HepG2 (cell line): ENCODE results near the gene ALPI. TPM values are rescaled to one million over a fixed set of nuclear protein-coding genes. Genes with fewer than 3 reads are reported as not detected.

ENCODE experiments used
- ATAC-seq: fragments of 200-7000 bp; cut with Tn5 transposase; 3 replicates; pipeline ENCODE4 v1.9.1; 2020; ENCODE audit warnings: mild to moderate bottlenecking, moderate library complexity
- BruUV-seq: library from RNA; stranded (reverse); fragments of 400-500 nt; replicated peaks from 2 replicates; lab custom pipeline; 2021; lab: Mats Ljungman, UMichigan
- CTCF ChIA-PET: fragments of 300-600 bp; formaldehyde crosslinking; extraction: SDS; loops from one replicate; lab custom pipeline; 2021; ENCODE audit warnings: low total read pairs, inconsistent platforms, low intra/inter-chr PET ratio; lab: Yijun Ruan, JAX
- POLR2A ChIA-PET: fragments of 350-600 bp; sonication (Branson Sonifier 250); formaldehyde crosslinking; loops from one replicate; lab custom pipeline; 2020; ENCODE audit warnings: antibody characterized with exemption, inconsistent platforms; lab: Yijun Ruan, JAX
- DNase-seq: peaks from one replicate; pipeline ENCODE4 v3.0.0-alpha.2; 2015; ENCODE audit warnings: low spot score
- FAIRE-seq: peaks from 3 replicates; lab custom pipeline; 2011; peaks lifted over from hg19 to GRCh38; lab: Jason Lieb, UNC
- H2AFZ ChIP-seq: one replicate; pipeline ENCODE4 v1.6.1; 2011; ENCODE audit warnings: low read length, inconsistent platforms
- H3K27ac ChIP-seq: fragments of 300-600 bp; 3 replicates; pipeline ENCODE4 v1.8.0; 2011; ENCODE audit warnings: mixed run types, mild to moderate bottlenecking, mixed read lengths, low read length, inconsistent platforms; ENCODE audit not compliant: insufficient read depth; ENCODE audit errors: extremely low read length
- H3K27me3 ChIP-seq, 2 experiments: fragments of 200-600 bp in 1 of 2; 2 replicates in 1 of 2; 3 replicates in 1 of 2; pipeline versions ENCODE4 v1.6.0 to v1.8.0; 2011; ENCODE audit warnings: low read length in 2 of 2, mild to moderate bottlenecking in 2 of 2, moderate library complexity in 2 of 2, inconsistent platforms in 1 of 2; ENCODE audit not compliant: insufficient read depth in 2 of 2, control insufficient read depth in 1 of 2
- H3K36me3 ChIP-seq, 2 experiments: fragments of 200-600 bp in 1 of 2; replicated peaks in 1 of 2; 2 replicates in 1 of 2; 3 replicates in 1 of 2; pipeline versions ENCODE4 v1.5.1 to v1.8.0; 2011; ENCODE audit warnings: low read length in 2 of 2, inconsistent platforms in 1 of 2; ENCODE audit not compliant: insufficient read depth in 2 of 2, control insufficient read depth in 1 of 2
- H3K4me1 ChIP-seq: 2 replicates; pipeline ENCODE4 v1.5.1; 2012; ENCODE audit warnings: low read length, inconsistent platforms; ENCODE audit not compliant: insufficient read depth
- H3K4me2 ChIP-seq: 2 replicates; pipeline ENCODE4 v1.6.0; 2011; ENCODE audit warnings: low read depth, low read length, inconsistent platforms
- H3K4me3 ChIP-seq, 3 experiments: fragments of 200-600 bp in 1 of 3; sonication (generic), shearing (Covaris generic) in 1 of 3; replicated peaks in 1 of 3; 2 replicates each; pipeline ENCODE4 v1.5.1; 2011 to 2016; ENCODE audit warnings: low read length in 3 of 3, inconsistent platforms in 2 of 3, low read depth in 2 of 3, mild to moderate bottlenecking in 2 of 3, control low read depth in 1 of 3, mixed read lengths in 1 of 3; ENCODE audit not compliant: insufficient read depth in 1 of 3
- H3K79me2 ChIP-seq: one replicate; pipeline ENCODE4 v1.6.1; 2011; ENCODE audit warnings: low read length, inconsistent platforms; ENCODE audit not compliant: insufficient read depth
- H3K9ac ChIP-seq: 2 replicates; pipeline ENCODE4 v1.6.0; 2011; ENCODE audit warnings: mild to moderate bottlenecking, low read depth, low read length, inconsistent platforms; ENCODE audit not compliant: insufficient read depth
- H3K9me3 ChIP-seq: 2 replicates; pipeline ENCODE4 v1.5.1; 2012; ENCODE audit warnings: mild to moderate bottlenecking, low read length
- H4K20me1 ChIP-seq: 2 replicates; pipeline ENCODE4 v1.6.0; 2011; ENCODE audit warnings: inconsistent platforms, mild to moderate bottlenecking, low read length, moderate library complexity; ENCODE audit not compliant: insufficient read depth
- SALL1 ChIP-seq: sonication (generic); formaldehyde crosslinking; IDR thresholded peaks from 2 replicates; pipeline ENCODE4 v1.8.0; 2022; ENCODE audit warnings: mild to moderate bottlenecking, missing genetic modification reagents
- SP5 ChIP-seq: IDR thresholded peaks from 2 replicates; pipeline ENCODE4 v1.6.1; 2016; ENCODE audit warnings: low read depth, borderline replicate concordance
- ZNF768 ChIP-seq: sonication (generic); formaldehyde crosslinking; IDR thresholded peaks from 2 replicates; pipeline ENCODE4 v1.4.0; 2020; ENCODE audit warnings: missing genetic modification reagents
- WGBS: methylation state at CpG from one replicate; pipeline ENCODE4 v1.1.6; 2017; ENCODE audit warnings: low lambda C conversion rate; 5-methylcytosine and 5-hydroxymethylcytosine counted together
- in situ Hi-C: cut with HindIII; loops from 2 replicates; pipeline ENCODE4 v1.10.0; 2017; ENCODE audit warnings: low pct_unique_long_range_greater_than_20kb; ENCODE audit not compliant: extremely low pct_ligation_motif_present
- intact Hi-C: fragments of 100-400 bp; cut with micrococcal nuclease; formaldehyde crosslinking; loops from one replicate; pipeline ENCODE4 v1.10.0; 2022; ENCODE audit not compliant: unreplicated experiment
- polyA plus RNA-seq, 8 experiments: library from polyadenylated mRNA; depleted of rRNA in 3 of 8; stranded (reverse) in 7 of 8; unstranded in 1 of 8; fragments of >200 nt; fragmentation: Illumina TruSeq in 4 of 8; extraction: Trizol in 4 of 8; gene quantifications; 2 replicates each; pipeline versions ENCODE4 v1.2.1 to v1.2.3, GENCODE V29; 2011 to 2016; ENCODE audit warnings: low read depth in 4 of 8, missing spikeins in 1 of 8, mixed read lengths in 1 of 8; ENCODE audit not compliant: insufficient read depth in 1 of 8
- total RNA-seq, 5 experiments: library from RNA; depleted of rRNA; stranded (reverse); fragments of >200 nt; fragmentation: Illumina TruSeq; extraction: Trizol; gene quantifications; 2 replicates each; pipeline ENCODE4 v1.2.3, GENCODE V29; 2016; ENCODE audit warnings: low read depth in 1 of 5
- TF ChIP-seq, protein P1 (sequence below), 2 experiments: fragments of 450-650 bp in 1 of 2; sonication (generic) in 1 of 2; formaldehyde crosslinking; IDR thresholded peaks; 2 replicates each; pipeline versions ENCODE4 v1.5.0 to v1.8.0; 2020 to 2022; ENCODE audit warnings: mild to moderate bottlenecking in 1 of 2, missing genetic modification reagents in 1 of 2

ALPI gene
- total and polyA plus RNA-seq, 2 of the 13 experiments (the other 11 are each of a cell fraction or from before 2014, with no cell fraction given) = not detected

DNA sequence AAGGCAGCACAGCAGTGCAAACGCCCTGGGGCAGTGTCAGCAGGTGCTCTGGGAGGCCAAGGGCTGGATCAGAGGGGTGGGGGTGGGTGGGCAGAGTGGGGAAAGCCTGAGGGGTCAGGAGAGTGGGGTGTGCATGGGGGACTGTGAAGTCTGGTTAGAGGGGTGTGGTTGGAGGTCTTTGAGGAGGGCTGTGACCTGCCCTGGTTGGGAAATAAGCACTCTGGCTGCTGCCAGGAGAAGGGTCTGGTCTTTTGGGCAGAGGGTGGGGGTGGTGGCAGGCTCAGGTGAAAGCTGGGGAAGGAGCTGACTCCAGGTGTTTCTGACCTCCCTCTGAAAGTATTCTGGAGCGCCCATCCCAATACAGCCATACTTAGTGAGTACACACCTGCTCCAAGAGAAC is 4.2 kb downstream of the ALPI start:
- ChIA-PET CTCF (no interaction called here), POLR2A (no interaction called here)
- peaks cover 6 to 68% of the 10 kb centered on the region in 2 experiments; a peak in 4 of 5 replicates for H3K27me3 ChIP-seq
- no peaks in the 10 kb centered on the region for H3K9me3 ChIP-seq
- no peak overlapping the region for H3K4me2 ChIP-seq
- 0 out of 2 replicates have a peak, but pooled peaks have one; percentile 28 for TF ChIP-seq ZNF768
- no peak for TF ChIP-seq SALL1 (CRISPR knock-in tag)
- WGBS = 0% methylated on average over 2 of the region's 2 CpGs
- no peak for ATAC-seq
- FAIRE-seq = no peak
- intact Hi-C loops (no loop called here), in situ Hi-C loops (no loop called here)
- H3K27ac ChIP-seq = no peak overlapping the region
- H2AFZ ChIP-seq = no peak overlapping the region
- H3K9ac ChIP-seq = no peak overlapping the region
- BruUV-seq = no TSS peak
- H3K4me3 ChIP-seq = no peak overlapping the region
- H3K36me3 ChIP-seq = no peaks in the 10 kb centered on the region
- no peaks in the 10 kb centered on the region for H4K20me1 ChIP-seq
- H3K4me1 ChIP-seq = 0 out of 2 replicates have a peak, but pooled peaks cover 7% of the 10 kb centered on the region
- DNase-seq = no peak
- H3K79me2 ChIP-seq = no peaks in the 10 kb centered on the region

DNA sequence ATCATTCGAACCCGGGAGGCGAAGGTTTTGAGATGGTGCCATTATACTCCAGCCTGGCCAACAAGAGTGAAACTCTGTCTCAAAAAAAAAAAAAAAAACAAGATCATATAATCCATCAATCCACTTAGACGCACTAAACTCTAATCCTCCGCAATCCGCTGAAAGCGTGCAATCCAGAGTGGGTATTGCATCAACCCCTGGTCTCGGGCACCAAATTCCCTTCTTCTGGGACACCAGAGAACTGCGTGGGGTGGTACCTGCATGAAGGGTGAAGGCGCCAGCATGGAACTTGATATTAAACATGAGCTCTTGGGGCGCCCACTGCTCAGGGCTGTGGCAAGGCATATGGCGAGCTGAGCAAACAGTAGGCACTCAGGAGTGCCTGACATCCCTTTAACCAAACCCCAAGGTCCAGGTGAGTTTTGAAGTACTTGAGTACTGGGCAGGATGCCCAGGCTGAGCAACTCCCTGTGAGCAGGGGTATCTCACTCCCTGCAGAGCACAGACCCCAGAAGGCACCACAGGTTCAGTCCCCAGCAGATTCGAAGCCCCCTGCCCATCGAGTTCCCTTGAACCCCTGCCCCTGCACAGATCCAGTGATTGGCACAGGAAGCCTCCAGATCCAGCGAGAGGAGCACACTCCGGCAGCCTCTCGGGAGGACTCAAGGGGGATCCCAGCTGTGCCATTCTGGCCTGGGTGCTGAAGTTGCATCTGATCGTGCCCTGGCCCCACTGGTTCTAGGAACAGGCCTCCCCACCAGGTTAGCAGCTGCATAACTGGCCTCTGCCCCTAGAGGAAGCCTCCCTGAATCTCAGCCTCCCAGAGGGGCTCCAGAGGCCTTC is 8.0 kb downstream of the ALPI start:
- Histone ChIP-seq H3K36me3 (no peaks in the 10 kb centered on the region), H3K4me2 (no peak overlapping the region), H3K9me3 (peaks cover 3% of the 10 kb centered on the region; the same call in 1 of the 2 replicates), H3K9ac (no peak overlapping the region), H3K79me2 (no peaks in the 10 kb centered on the region), H4K20me1 (no peaks in the 10 kb centered on the region), H3K27ac (no peak overlapping the region), H3K4me1 (no peaks in the 10 kb centered on the region), H3K4me3 (no peak overlapping the region), H3K27me3 (peaks cover 2 to 33% of the 10 kb centered on the region in 2 experiments; a peak in 3 of 5 replicates), H2AFZ (no peak overlapping the region)
- BruUV-seq = no TSS peak
- ChIA-PET POLR2A (no interaction called here), CTCF (interaction anchor here (0.8 kb wide), 1 partner anchor 23 kb away, joined by 3 read pairs; no protein-coding TSS in a partner anchor)
- DNase-seq (no peak), ATAC-seq (no peak), FAIRE-seq (no peak)
- TF ChIP-seq, protein P1, sequence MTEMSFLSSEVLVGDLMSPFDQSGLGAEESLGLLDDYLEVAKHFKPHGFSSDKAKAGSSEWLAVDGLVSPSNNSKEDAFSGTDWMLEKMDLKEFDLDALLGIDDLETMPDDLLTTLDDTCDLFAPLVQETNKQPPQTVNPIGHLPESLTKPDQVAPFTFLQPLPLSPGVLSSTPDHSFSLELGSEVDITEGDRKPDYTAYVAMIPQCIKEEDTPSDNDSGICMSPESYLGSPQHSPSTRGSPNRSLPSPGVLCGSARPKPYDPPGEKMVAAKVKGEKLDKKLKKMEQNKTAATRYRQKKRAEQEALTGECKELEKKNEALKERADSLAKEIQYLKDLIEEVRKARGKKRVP (CRISPR knock-in tag; IDR thresholded peaks at IDR 0.05) = peak in 1 of 2 experiments; percentile 64; a peak in 2 of 4 replicates
- TF ChIP-seq SP5 (CRISPR knock-in tag) = no peak
- in situ Hi-C loops (no loop called here), intact Hi-C loops (no loop called here)
- WGBS = 59% methylated on average over 18 of the region's 18 CpGs
